K562 (cell line): ENCODE data around the gene KIF6. TPM values are rescaled to one million over a fixed set of nuclear protein-coding genes. Genes with fewer than 3 reads are reported as not detected.

Source experiments
- ATAC-seq: fragments of 200-7000 bp; cut with Tn5 transposase; 3 replicates; pipeline ENCODE4 v1.9.1; 2020; ENCODE audit warnings: moderate library complexity
- BruUV-seq: library from RNA; stranded (reverse); fragments of 400-500 nt; replicated peaks from 2 replicates; lab custom pipeline; 2021; lab: Mats Ljungman, UMichigan
- CTCF ChIA-PET: fragments of 300-600 bp; formaldehyde crosslinking; extraction: SDS; loops from one replicate; lab custom pipeline; 2021; ENCODE audit warnings: low intra/inter-chr PET ratio; lab: Yijun Ruan, JAX
- POLR2A ChIA-PET: fragments of 300-600, 350-650 bp; sonication (Branson Sonifier 250); formaldehyde crosslinking; extraction: SDS; loops from one replicate; lab custom pipeline; 2021; ENCODE audit warnings: antibody characterized with exemption, inconsistent platforms; lab: Yijun Ruan, JAX
- DNase-seq, 4 experiments: peaks; one replicate each; pipeline versions ENCODE4 v3.0.0 to v3.0.0-alpha.2; 2011 to 2018; ENCODE audit warnings: low spot score in 3 of 4, mixed read lengths in 3 of 4; ENCODE audit errors: extremely low read depth in 1 of 4
- FAIRE-seq: peaks from 2 replicates; lab custom pipeline; 2011; peaks lifted over from hg19 to GRCh38; lab: Jason Lieb, UNC
- H2AFZ ChIP-seq: 2 replicates; pipeline ENCODE4 v1.6.0; 2011; ENCODE audit warnings: low read depth, low read length, control low read depth, inconsistent platforms
- H3K27ac ChIP-seq: fragments of 200-600 bp; 3 replicates; pipeline ENCODE4 v1.8.0; 2011; ENCODE audit warnings: low read depth, mild to moderate bottlenecking, control low read depth, inconsistent platforms, low read length, moderate library complexity, mixed read lengths; ENCODE audit errors: extremely low read depth
- H3K27me3 ChIP-seq, 2 experiments: fragments of 300-600 bp in 1 of 2; 2 replicates in 1 of 2; 3 replicates in 1 of 2; pipeline versions ENCODE4 v1.6.0 to v1.8.0; 2011; ENCODE audit warnings: inconsistent platforms in 2 of 2, low read length in 2 of 2, mild to moderate bottlenecking in 1 of 2, mixed read lengths in 1 of 2, moderate library complexity in 1 of 2; ENCODE audit not compliant: control insufficient read depth in 2 of 2, insufficient read depth in 2 of 2
- H3K36me3 ChIP-seq: fragments of 300-600 bp; 3 replicates; pipeline ENCODE4 v1.8.0; 2011; ENCODE audit warnings: mild to moderate bottlenecking, low read length, inconsistent platforms; ENCODE audit not compliant: control insufficient read depth, insufficient read depth
- H3K4me1 ChIP-seq, 2 experiments: fragments of 200-600 bp in 1 of 2; replicated peaks in 1 of 2; 2 replicates in 1 of 2; 3 replicates in 1 of 2; pipeline versions ENCODE4 v1.5.1 to v1.8.0; 2011; ENCODE audit warnings: inconsistent platforms in 2 of 2, low read length in 2 of 2, mild to moderate bottlenecking in 1 of 2, mixed read lengths in 1 of 2, moderate library complexity in 1 of 2; ENCODE audit not compliant: control insufficient read depth in 2 of 2, insufficient read depth in 2 of 2
- H3K4me2 ChIP-seq: 2 replicates; pipeline ENCODE4 v1.6.1; 2011; ENCODE audit warnings: low read length, control low read depth, inconsistent platforms, mixed read lengths; ENCODE audit not compliant: insufficient read depth
- H3K4me3 ChIP-seq: fragments of 200-600 bp; sonication (generic), shearing (Covaris generic); 2 replicates; pipeline ENCODE4 v1.5.1; 2016; ENCODE audit warnings: control low read depth, inconsistent platforms
- H3K79me2 ChIP-seq: fragments of 200-600 bp; 3 replicates; pipeline ENCODE4 v1.8.0; 2011; ENCODE audit warnings: low read length, inconsistent platforms; ENCODE audit not compliant: control insufficient read depth, insufficient read depth
- H3K9ac ChIP-seq, 2 experiments: 2 replicates each; pipeline versions ENCODE4 v1.6.0 to v1.6.1; 2011; ENCODE audit warnings: low read depth in 2 of 2, low read length in 2 of 2, control low read depth in 1 of 2, inconsistent platforms in 1 of 2, mild to moderate bottlenecking in 1 of 2, mixed read lengths in 1 of 2; ENCODE audit not compliant: insufficient read depth in 1 of 2
- H3K9me1 ChIP-seq: one replicate; pipeline ENCODE4 v1.6.0; 2011; ENCODE audit warnings: inconsistent platforms, mild to moderate bottlenecking, low read length, moderate library complexity; ENCODE audit not compliant: control insufficient read depth, insufficient read depth
- H3K9me3 ChIP-seq: replicated peaks from 2 replicates; pipeline ENCODE4 v1.5.1; 2011; ENCODE audit warnings: low read depth, low read length, inconsistent platforms; ENCODE audit not compliant: control insufficient read depth, insufficient read depth
- H4K20me1 ChIP-seq: replicated peaks from 2 replicates; pipeline ENCODE4 v1.6.1; 2011; ENCODE audit warnings: low read length, inconsistent platforms, mixed read lengths; ENCODE audit not compliant: control insufficient read depth, insufficient read depth
- CBX8 ChIP-seq: fragments of 200-600 bp; sonication (generic); IDR thresholded peaks from 2 replicates; pipeline ENCODE4 v1.6.1; 2012; ENCODE audit warnings: borderline replicate concordance, mixed run types, low read depth, mild to moderate bottlenecking, moderate library complexity, mixed read lengths, low read length, control low read depth, inconsistent platforms; ENCODE audit not compliant: poor library complexity, severe bottlenecking; ENCODE audit errors: extremely low read depth
- HES1 ChIP-seq: fragments of 450-650 bp; IDR thresholded peaks from 2 replicates; pipeline ENCODE4 v1.6.1; 2016; ENCODE audit warnings: low read depth, mild to moderate bottlenecking, moderate library complexity
- HNRNPL ChIP-seq: fragments of 200-400 bp; formaldehyde crosslinking; IDR thresholded peaks from 2 replicates; pipeline ENCODE4 v1.6.1; 2017; ENCODE audit warnings: low read depth, mild to moderate bottlenecking, low read length
- MCM7 ChIP-seq, 2 experiments: fragments of 450-650 bp; IDR thresholded peaks; 2 replicates each; pipeline ENCODE4 v1.6.1; 2016 to 2018
- NR2C2 ChIP-seq, 2 experiments: fragments of 200-800 bp in 1 of 2; sonication (Bioruptor generic) in 1 of 2; sonication (generic) in 1 of 2; formaldehyde crosslinking in 1 of 2; IDR thresholded peaks; 2 replicates each; pipeline versions ENCODE4 v1.6.1 to v1.8.0; 2016 to 2022; ENCODE audit warnings: mild to moderate bottlenecking in 1 of 2, missing compliant biosample characterization in 1 of 2, missing genetic modification characterization in 1 of 2, missing genetic modification reagents in 1 of 2
- PRDM10 ChIP-seq: fragments of 450-650 bp; IDR thresholded peaks from 2 replicates; pipeline ENCODE4 v1.6.1; 2018; ENCODE audit not compliant: partially characterized antibody
- U2AF1 ChIP-seq: fragments of 200-400 bp; formaldehyde crosslinking; optimal IDR thresholded peaks from 2 replicates; pipeline ENCODE3; 2017; ENCODE audit warnings: mild to moderate bottlenecking, low read depth, low read length, moderate library complexity
- ZKSCAN1 ChIP-seq: fragments of 150-350 bp; IDR thresholded peaks from 2 replicates; pipeline ENCODE4 v1.6.1; 2016; ENCODE audit warnings: low read depth, low read length
- WGBS: fragments of 100-300 bp; shearing (Covaris generic); methylation state at CpG from one replicate; pipeline ENCODE4 v1.1.6; 2016; ENCODE audit warnings: low coverage, mixed read lengths; ENCODE audit not compliant: insufficient coverage; ENCODE audit errors: missing lambda C conversion rate; 5-methylcytosine and 5-hydroxymethylcytosine counted together
- in situ Hi-C: fragments of 300-500 bp; cut with MboI; formaldehyde crosslinking; loops from 4 replicates; pipeline ENCODE4 v1.15.0; 2018; ENCODE audit warnings: inconsistent platforms, mixed read lengths
- intact Hi-C: fragments of 100-400 bp; cut with micrococcal nuclease; formaldehyde crosslinking; loops from 2 replicates; pipeline ENCODE4 v1.14.2; 2022
- polyA plus RNA-seq, 8 experiments: library from polyadenylated mRNA; depleted of rRNA in 4 of 8; stranded (reverse) in 5 of 8; unstranded in 3 of 8; fragments of >200 nt; fragmentation: Nextera tagmentation in 2 of 8; fragmentation: Illumina TruSeq in 1 of 8; extraction: Ambion mirVana in 2 of 8; extraction: Trizol in 1 of 8; gene quantifications; 2 replicates each; pipeline versions ENCODE4 v1.2.1 to v1.2.3, GENCODE V29; 2011 to 2014; ENCODE audit warnings: inconsistent platforms in 1 of 8, missing spikeins in 1 of 8
- total RNA-seq, 7 experiments: library from RNA; depleted of rRNA in 6 of 7; stranded (reverse); fragments of >200 nt in 6 of 7; fragmentation: Illumina TruSeq in 2 of 7; extraction: Trizol in 2 of 7; gene quantifications; 2 replicates each; pipeline versions ENCODE4 v1.2.1 to v1.2.3, GENCODE V29; 2011 to 2021; ENCODE audit warnings: low replicate concordance in 1 of 7

Gene KIF6
- total and polyA plus RNA-seq, 9 of the 15 experiments (the other 6 are each of a cell fraction or from before 2014, with no cell fraction given) = not detected

- H3K79me2 ChIP-seq = no peaks in the 10 kb centered on the region
- H4K20me1 ChIP-seq = no peaks in the 10 kb centered on the region
- in situ Hi-C loops = no loop called here
- no peak overlapping the region for H3K9ac ChIP-seq
- intact Hi-C loops = no loop called here
- no peak overlapping the region for H3K4me3 ChIP-seq
- H3K4me1 ChIP-seq = no peaks in the 10 kb centered on the region
- no peaks in the 10 kb centered on the region for H3K9me1 ChIP-seq
- H3K9me3 ChIP-seq = no peaks in the 10 kb centered on the region
- no peaks in the 10 kb centered on the region; a peak in 2 of 5 replicates for H3K27me3 ChIP-seq
- H3K27ac ChIP-seq = no peak overlapping the region
- CTCF ChIA-PET = no interaction called here
- ATAC-seq (no peak), DNase-seq (no peak), FAIRE-seq (no peak)
- H3K36me3 ChIP-seq = no peaks in the 10 kb centered on the region
- H2AFZ ChIP-seq = no peak overlapping the region
- 0% methylated on average over 1 of the region's 1 CpG for WGBS
- no peak for TF ChIP-seq ZKSCAN1
- TF ChIP-seq PRDM10 = no peak
- no peak for TF ChIP-seq CBX8
- no peak for TF ChIP-seq HES1
- no peak for TF ChIP-seq HNRNPL
- no peak for TF ChIP-seq NR2C2 (CRISPR knock-in tag; IDR thresholded peaks at IDR 0.05)
- TF ChIP-seq NR2C2 (tag; IDR thresholded peaks at IDR 0.05) = no peak
- no peak for TF ChIP-seq MCM7 (IDR thresholded peaks at IDR 0.05)
- TF ChIP-seq U2AF1 = no peak
- no TSS peak for BruUV-seq
- no peak overlapping the region for H3K4me2 ChIP-seq
- POLR2A ChIA-PET = no interaction called here
Measured at GRCh38 chr6:39755231-39755630, 30.0 kb upstream of the KIF6 start.
